NCI-H510A (cell line): ENCODE measurements around the gene ADGRA3.
A peak's percentile ranks its signal among the peaks of the same experiment; 100 is the strongest.

Source experiments
- DNase-seq: peaks from one replicate; lab custom pipeline; 2025; lab: John Stamatoyannopoulos, UW

The ADGRA3 gene

DNA sequence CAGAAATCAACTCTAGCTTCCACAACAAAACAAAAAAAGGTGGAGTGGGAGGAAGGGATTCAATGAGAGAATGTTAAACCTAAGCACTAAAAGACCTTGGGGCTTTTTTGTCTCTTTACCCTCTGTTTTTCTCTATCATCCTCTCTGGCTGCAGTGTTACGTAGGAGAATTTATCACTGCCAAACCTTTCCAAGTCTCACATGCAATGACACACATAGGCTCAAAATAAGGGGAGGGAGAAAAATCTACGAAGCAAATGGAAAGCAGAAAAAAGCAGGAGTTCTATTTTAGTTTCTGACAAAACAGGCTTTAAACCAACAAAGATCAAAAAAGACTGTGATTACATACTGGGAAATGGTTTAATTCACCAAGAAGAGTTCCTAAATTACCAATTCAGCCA is 152.1 kb downstream of the ADGRA3 start:
- no peak for DNase-seq

- DNase-seq: no peak
Measured at GRCh38 chr4:22363036-22363435, 152.8 kb downstream of the ADGRA3 start.

DNA sequence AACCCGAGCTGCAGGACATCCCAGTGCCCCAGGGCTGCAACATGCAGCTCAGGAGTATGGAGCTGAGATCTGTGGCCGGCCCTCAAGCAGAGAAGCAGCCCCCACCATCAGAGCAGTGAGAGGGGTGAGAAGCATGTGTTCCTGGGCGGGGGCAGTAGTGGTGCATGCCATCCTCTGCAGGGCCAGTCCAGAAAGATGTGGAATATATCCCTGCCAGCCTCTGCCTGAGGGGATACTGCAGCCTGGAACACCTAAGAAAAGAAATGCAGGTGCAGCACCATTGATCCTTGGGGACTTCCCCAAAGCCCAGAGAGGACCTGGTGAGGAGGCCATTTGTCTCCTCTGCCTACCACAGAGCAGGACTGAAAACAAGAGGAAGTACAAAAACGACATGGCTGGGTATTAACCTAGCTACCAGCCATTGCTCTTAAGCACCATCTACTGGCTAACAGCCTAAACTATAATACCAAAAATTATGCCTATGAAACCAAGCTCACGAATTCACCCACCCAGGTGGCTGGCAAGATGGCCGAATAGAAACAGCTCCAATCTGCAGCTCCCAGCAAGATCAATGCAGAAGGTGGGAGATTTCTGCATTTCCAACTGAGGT is 158.8 kb downstream of the ADGRA3 start:
- no peak for DNase-seq

- DNase-seq: no peak
Measured at GRCh38 chr4:22348410-22348809, 167.5 kb downstream of the ADGRA3 start.

GRCh38 chr4:22345678-22346077 is 170.2 kb downstream of the ADGRA3 start:
- DNase-seq: no peak

- no peak for DNase-seq
Measured at GRCh38 chr4:22345055-22345454, 170.8 kb downstream of the ADGRA3 start.

DNA sequence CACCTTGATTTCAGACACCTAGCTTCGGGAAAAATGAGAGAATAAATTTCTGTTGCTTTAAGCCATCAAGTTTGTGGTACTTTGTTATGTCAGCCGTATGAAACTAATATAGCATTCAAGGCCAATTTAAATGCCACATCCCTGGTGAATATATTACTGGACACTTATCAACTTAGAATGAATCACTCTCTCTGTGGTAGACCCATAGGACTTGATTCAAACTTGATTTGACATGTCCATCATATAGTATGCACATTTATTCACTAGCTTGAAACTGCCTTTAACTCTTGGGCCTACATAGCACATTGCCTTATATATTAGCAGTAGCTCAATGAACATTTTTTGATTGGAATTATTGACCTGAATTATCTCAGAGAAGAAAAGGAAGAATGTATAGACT is 172.3 kb downstream of the ADGRA3 start:
- DNase-seq: no peak

- DNase-seq: peak; percentile 10
Measured at GRCh38 chr4:22339491-22339890, 176.4 kb downstream of the ADGRA3 start.

- no peak for DNase-seq
Measured at GRCh38 chr4:22338796-22339195, 177.1 kb downstream of the ADGRA3 start.
